Measurements from ENCODE around the gene DYNC1H1.

The DYNC1H1 gene

GRCh38 chr14:102095231-102095870, 131.0 kb downstream of the DYNC1H1 start:
- no peak for DNase-seq

GRCh38 chr14:102095871-102096568, 131.6 kb downstream of the DYNC1H1 start:
- DNase-seq = no peak

GRCh38 chr14:102096569-102097188, 132.3 kb downstream of the DYNC1H1 start:
- DNase-seq = peak; percentile 90

- DNase-seq = no peak
Observed at GRCh38 chr14:102097441-102098135, 133.2 kb downstream of the DYNC1H1 start.

- DNase-seq = no peak
Observed at GRCh38 chr14:102103062-102103695, 138.8 kb downstream of the DYNC1H1 start.

GRCh38 chr14:102105369-102105768, 141.0 kb downstream of the DYNC1H1 start:
- DNase-seq = no peak
